CD4-positive, alpha-beta T cell treated with Interleukin-17A for 4 hours (primary cell): ENCODE measurements around the gene MTR.

Experiments used
- DNase-seq: peaks from one replicate; pipeline ENCODE4 v3.0.0-alpha.2; 2020; ENCODE audit warnings: mixed read lengths

The MTR gene

DNA sequence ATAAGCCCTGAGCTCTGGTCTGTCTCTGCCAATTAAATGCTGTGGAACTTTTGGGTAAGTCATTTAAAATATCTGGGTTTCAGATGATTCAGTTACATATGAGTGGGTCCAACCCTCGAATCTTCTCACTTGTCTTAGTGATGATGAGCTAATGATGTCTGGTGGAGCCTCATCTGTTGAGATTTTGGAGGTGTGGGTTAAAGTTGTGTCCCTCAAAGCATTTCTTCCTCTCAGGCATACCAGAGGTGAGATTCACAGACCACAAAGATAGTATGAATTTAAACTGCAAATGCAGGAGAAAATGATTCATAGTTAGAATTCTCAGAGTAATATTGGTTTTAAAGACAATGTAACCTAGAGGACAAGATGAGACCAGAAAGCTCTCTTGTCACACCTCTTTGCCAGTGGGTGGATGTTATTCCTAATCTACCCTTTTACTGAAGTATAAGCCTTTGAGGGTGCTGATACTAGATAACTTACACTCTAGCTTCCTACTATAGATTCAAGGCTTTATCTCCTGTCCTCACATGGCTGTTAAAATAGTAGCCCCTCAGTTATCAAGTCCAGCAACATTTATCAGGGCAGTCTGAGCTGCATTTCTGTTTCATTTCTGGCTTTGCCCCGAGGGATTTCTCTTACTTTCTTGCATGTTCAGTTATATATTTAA is 118.4 kb downstream of the MTR start:
- no peak for DNase-seq

- DNase-seq, result no peak
These were observed 119.3 kb downstream of the MTR start for GRCh38 chr1:236914375-236914774.

- DNase-seq, result no peak
These were observed 121.2 kb downstream of the MTR start for GRCh38 chr1:236916131-236916800.

DNA sequence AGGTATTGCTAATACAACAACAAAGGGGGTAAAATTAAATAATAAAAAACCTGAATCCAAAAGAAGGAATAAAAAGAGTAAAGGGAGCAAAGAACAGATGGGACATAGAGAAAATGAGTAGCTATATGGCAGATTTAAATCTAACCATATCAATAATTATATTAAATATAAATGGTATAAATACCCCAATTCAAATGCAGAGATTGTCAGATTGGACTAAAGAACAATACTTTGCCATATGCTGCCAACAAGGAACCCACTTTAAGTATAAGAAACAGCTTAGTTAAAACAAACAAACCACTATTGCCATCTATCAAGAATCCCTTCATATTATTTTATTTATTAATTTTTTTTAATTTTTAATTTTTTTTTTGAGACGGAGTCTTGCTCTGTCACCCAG is 122.4 kb downstream of the MTR start:
- DNase-seq, result no peak

- DNase-seq, result no peak
These were observed 125.3 kb downstream of the MTR start for GRCh38 chr1:236920286-236920894.

DNA sequence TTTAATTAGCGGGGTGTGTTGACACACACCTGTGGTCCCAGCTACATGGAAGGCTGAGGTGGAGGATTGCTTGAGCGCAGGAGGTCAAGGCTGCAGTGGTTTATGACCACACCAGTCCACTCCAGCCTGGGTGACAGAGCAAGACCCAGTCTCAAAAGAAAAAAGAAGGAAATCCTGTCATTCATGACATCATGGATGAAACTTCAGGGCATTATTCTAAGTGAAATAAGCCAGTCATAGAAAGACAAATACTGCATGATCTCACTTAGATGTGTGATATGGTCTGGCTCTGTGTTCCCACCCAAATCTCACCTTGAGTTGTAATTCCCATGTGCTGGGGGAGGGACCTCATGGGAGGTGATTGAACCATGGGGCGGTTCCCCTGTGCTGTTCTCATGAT is 126.5 kb downstream of the MTR start:
- no peak for DNase-seq

GRCh38 chr1:236922190-236922589 is 127.1 kb downstream of the MTR start:
- no peak for DNase-seq

DNA sequence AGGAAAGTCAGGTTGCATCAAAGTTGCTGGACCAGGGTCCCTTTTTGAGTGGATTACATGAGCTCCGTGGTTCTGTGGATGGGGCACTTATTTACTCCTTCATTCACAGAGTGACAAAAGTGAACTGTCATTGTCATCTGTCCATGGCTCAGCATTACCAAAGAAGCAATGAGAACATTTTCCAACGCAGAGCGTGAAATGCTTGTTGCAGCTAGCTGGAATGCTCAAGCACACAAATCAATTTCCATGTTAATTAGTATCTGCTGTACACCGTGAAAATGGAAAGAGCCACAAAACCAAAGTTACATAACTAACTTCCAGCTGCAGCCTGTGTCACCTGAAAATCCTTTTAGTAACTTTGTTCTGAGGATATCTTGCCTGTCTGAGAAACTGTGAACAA is 130.3 kb downstream of the MTR start:
- no peak for DNase-seq

- no peak for DNase-seq
These were observed 135.4 kb downstream of the MTR start for GRCh38 chr1:236930503-236930902.

DNA sequence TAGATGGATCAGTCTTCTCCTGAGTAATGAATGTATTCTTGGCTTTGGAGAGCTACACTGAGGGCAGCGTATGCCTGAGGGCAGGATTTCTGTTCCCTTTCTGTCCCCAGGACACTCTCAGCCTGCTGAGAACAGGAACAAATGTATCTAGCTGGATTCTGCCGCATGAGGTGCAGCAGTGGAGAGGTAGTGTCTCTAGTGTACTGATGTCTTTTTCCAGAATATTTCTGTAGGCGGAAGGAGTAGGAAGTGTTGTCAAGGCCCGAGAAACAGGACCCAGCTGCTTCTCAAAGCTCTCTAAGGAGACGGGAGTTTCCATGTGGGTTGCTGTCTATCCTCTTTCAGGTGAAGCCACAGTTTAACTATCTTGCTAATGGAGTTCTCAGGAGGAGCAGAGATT is 143.7 kb downstream of the MTR start:
- no peak for DNase-seq

- no peak for DNase-seq
These were observed 147.3 kb downstream of the MTR start for GRCh38 chr1:236942431-236942830.

GRCh38 chr1:236944556-236944955 is 149.5 kb downstream of the MTR start:
- DNase-seq, result no peak

DNA sequence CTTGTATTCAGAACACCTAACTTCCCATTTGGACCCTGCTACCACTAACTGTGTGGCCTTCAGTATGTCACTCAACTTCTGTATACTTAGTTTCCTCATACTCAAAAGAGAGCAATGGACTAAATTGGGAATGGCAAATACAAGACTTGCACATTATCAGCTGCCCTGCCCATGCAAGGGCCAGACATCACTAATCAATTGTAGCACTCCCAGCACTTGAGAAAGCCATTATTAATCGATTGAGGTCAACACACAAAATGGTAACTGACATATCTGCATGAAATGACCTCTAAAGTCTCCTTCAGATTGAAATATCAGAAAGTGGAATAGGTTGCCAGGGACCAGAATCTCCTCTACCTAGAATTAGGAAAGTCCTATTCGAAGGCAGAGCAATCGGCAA is 149.9 kb downstream of the MTR start:
- DNase-seq, result no peak

GRCh38 chr1:236947794-236948193 is 152.7 kb downstream of the MTR start:
- DNase-seq, result no peak

GRCh38 chr1:236948381-236948780 is 153.3 kb downstream of the MTR start:
- no peak for DNase-seq

- DNase-seq, result no peak
These were observed 153.9 kb downstream of the MTR start for GRCh38 chr1:236948996-236949395.

GRCh38 chr1:236950365-236950764 is 155.3 kb downstream of the MTR start:
- no peak for DNase-seq

- no peak for DNase-seq
These were observed 156.6 kb downstream of the MTR start for GRCh38 chr1:236951672-236952071.

DNA sequence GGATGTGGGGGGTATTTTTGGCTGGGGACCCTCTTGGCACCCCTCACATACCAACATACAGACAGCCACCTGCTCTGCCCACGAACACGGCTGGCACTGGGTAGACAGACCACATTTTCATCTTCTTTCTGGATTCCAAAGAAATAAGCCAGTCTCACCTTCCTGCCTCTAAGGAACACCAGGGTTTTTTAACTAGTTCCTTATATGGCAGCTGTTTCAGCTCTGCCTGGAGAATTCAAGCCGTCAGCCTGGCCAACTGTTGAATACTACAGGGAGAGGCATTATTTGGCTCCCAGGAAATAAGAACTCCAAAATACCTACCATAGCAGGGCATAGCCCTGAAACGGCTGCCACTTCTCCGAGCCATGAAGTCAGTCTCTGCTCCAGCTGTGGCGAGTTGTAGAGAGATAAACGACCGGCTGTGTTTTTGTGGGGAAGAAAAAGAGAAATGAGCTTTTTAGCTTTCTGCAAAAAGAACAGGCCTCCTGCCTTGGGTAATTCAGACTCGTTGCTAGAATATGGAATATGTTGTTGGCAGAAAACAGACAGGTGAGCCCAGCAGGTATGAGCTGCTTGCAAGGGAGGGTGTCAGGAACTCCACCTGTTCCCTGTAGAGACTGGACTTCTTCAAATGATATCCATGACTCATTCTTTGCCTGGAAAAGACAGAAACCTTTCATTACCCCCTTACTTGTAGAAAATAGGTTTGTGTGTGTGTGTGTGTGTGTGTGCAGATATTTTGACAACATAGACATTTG is 157.3 kb downstream of the MTR start:
- no peak for DNase-seq

- no peak for DNase-seq
These were observed 158.1 kb downstream of the MTR start for GRCh38 chr1:236953151-236953700.
